Measurements from ENCODE around the gene PHOX2B. TPM values are rescaled to one million over a fixed set of nuclear protein-coding genes. Genes with fewer than 3 reads are reported as not detected.
A peak's percentile ranks its signal among the peaks of the same experiment; 100 is the strongest.

PHOX2B gene
- total RNA-seq, 1 experiment from 2014 or later = not detected

DNA sequence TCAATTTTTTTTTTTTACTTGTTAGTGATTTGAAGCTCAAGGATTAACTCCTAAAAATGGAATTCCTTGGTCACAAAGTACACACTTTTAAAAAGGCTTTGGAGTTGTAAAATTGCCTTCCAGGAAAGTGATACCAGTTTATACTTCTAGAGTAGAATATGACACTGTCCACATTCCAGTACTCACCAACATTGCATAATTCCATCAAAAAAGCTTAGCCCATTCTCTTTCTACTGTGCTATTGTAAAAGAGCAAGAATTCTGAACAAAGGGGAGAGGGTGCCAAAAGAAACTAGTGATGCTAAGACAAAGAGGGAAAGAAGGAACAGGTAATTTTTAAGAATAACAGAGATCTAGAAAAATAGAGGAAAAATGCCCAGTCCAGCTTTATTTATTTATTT lies 10.4 kb upstream of the PHOX2B start:
- TF ChIP-seq, protein P1, sequence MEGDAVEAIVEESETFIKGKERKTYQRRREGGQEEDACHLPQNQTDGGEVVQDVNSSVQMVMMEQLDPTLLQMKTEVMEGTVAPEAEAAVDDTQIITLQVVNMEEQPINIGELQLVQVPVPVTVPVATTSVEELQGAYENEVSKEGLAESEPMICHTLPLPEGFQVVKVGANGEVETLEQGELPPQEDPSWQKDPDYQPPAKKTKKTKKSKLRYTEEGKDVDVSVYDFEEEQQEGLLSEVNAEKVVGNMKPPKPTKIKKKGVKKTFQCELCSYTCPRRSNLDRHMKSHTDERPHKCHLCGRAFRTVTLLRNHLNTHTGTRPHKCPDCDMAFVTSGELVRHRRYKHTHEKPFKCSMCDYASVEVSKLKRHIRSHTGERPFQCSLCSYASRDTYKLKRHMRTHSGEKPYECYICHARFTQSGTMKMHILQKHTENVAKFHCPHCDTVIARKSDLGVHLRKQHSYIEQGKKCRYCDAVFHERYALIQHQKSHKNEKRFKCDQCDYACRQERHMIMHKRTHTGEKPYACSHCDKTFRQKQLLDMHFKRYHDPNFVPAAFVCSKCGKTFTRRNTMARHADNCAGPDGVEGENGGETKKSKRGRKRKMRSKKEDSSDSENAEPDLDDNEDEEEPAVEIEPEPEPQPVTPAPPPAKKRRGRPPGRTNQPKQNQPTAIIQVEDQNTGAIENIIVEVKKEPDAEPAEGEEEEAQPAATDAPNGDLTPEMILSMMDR (IDR thresholded peaks at IDR 0.05; ENCODE audit: unreplicated experiment) = no peak
- POLR2A ChIA-PET = interaction anchor here (1.7 kb wide), 1 partner anchor 31 kb away, joined by 5 read pairs; no protein-coding TSS in a partner anchor
- intact Hi-C loops (cut with micrococcal nuclease) = no loop called here
- H3K9me3 Mint-ChIP-seq (ENCODE audit: unreplicated experiment) = peaks cover 7% of the 10 kb centered on the region
- H3K27ac Mint-ChIP-seq (ENCODE audit: low read depth, unreplicated experiment) = no peak overlapping the region
- H3K4me3 Mint-ChIP-seq (ENCODE audit: unreplicated experiment) = no peak overlapping the region
- no peaks in the 10 kb centered on the region for H3K36me3 Mint-ChIP-seq (ENCODE audit: insufficient read depth, unreplicated experiment)
- DNase-seq (ENCODE audit: unreplicated experiment) = peak; percentile 43
- H3K27me3 Mint-ChIP-seq (ENCODE audit: insufficient read depth, unreplicated experiment) = no peaks in the 10 kb centered on the region
- CTCF ChIA-PET = interaction anchor here (0.6 to 1.0 kb wide), 3 partner anchors 16 to 254 kb away, joined by 3 to 4 read pairs (median 3); no protein-coding TSS in a partner anchor
- H3K4me1 Mint-ChIP-seq (ENCODE audit: insufficient read depth, unreplicated experiment) = peaks cover 23% of the 10 kb centered on the region
- no TSS peak for BruUV-seq (replicated peaks)

- TF ChIP-seq, protein P1 (IDR thresholded peaks at IDR 0.05; ENCODE audit: unreplicated experiment) = no peak
- DNase-seq (ENCODE audit: unreplicated experiment) = peak; percentile 65
- intact Hi-C loops (cut with micrococcal nuclease) = no loop called here
- Mint-ChIP-seq H3K27ac (ENCODE audit: low read depth, unreplicated experiment) (peak overlapping the region; percentile 17), H3K4me1 (ENCODE audit: insufficient read depth, unreplicated experiment) (peaks cover 14% of the 10 kb centered on the region), H3K36me3 (ENCODE audit: insufficient read depth, unreplicated experiment) (no peaks in the 10 kb centered on the region), H3K9me3 (ENCODE audit: unreplicated experiment) (peaks cover 7% of the 10 kb centered on the region), H3K4me3 (ENCODE audit: unreplicated experiment) (no peak overlapping the region), H3K27me3 (ENCODE audit: insufficient read depth, unreplicated experiment) (no peaks in the 10 kb centered on the region)
- ChIA-PET POLR2A (interaction anchor here (0.5 to 1.7 kb wide), 3 partner anchors 30 to 75 kb away, joined by 3 to 6 read pairs (median 5); no protein-coding TSS in a partner anchor), CTCF (no interaction called here)
- no TSS peak for BruUV-seq (replicated peaks)
Measured at GRCh38 chr4:41757521-41758156, 9.1 kb upstream of the PHOX2B start.

GRCh38 chr4:41753942-41754341 lies 5.4 kb upstream of the PHOX2B start:
- POLR2A ChIA-PET = no interaction called here
- intact Hi-C loops (cut with micrococcal nuclease) = no loop called here
- TF ChIP-seq, protein P1 (IDR thresholded peaks at IDR 0.05; ENCODE audit: unreplicated experiment) = no peak
- Mint-ChIP-seq H3K36me3 (ENCODE audit: insufficient read depth, unreplicated experiment) (no peaks in the 10 kb centered on the region), H3K9me3 (ENCODE audit: unreplicated experiment) (no peaks in the 10 kb centered on the region), H3K27me3 (ENCODE audit: insufficient read depth, unreplicated experiment) (no peaks in the 10 kb centered on the region), H3K4me3 (ENCODE audit: unreplicated experiment) (no peak overlapping the region), H3K27ac (ENCODE audit: low read depth, unreplicated experiment) (no peak overlapping the region), H3K4me1 (ENCODE audit: insufficient read depth, unreplicated experiment) (peaks cover 11% of the 10 kb centered on the region)
- DNase-seq (ENCODE audit: unreplicated experiment) = no peak
- CTCF ChIA-PET = no interaction called here
- BruUV-seq (replicated peaks) = no TSS peak

GRCh38 chr4:41752081-41752836 lies 3.7 kb upstream of the PHOX2B start:
- no peak overlapping the region for H3K27ac Mint-ChIP-seq (ENCODE audit: low read depth, unreplicated experiment)
- H3K4me1 Mint-ChIP-seq (ENCODE audit: insufficient read depth, unreplicated experiment) = peaks cover under 1% of the 10 kb centered on the region
- TF ChIP-seq, protein P1 (IDR thresholded peaks at IDR 0.05; ENCODE audit: unreplicated experiment) = no peak
- H3K36me3 Mint-ChIP-seq (ENCODE audit: insufficient read depth, unreplicated experiment) = no peaks in the 10 kb centered on the region
- ChIA-PET CTCF (interaction anchor here (0.6 kb wide), 1 partner anchor 1975 kb away, joined by 3 read pairs; no protein-coding TSS in a partner anchor), POLR2A (interaction anchor here (1.5 kb wide), 1 partner anchor 12 kb away, joined by 5 read pairs; no protein-coding TSS in a partner anchor)
- DNase-seq (ENCODE audit: unreplicated experiment) = no peak
- H3K4me3 Mint-ChIP-seq (ENCODE audit: unreplicated experiment) = no peak overlapping the region
- no peaks in the 10 kb centered on the region for H3K9me3 Mint-ChIP-seq (ENCODE audit: unreplicated experiment)
- no peaks in the 10 kb centered on the region for H3K27me3 Mint-ChIP-seq (ENCODE audit: insufficient read depth, unreplicated experiment)
- BruUV-seq (replicated peaks) = no TSS peak
- intact Hi-C loops (cut with micrococcal nuclease) = no loop called here

All from MCF 10A (cell line).